ENCODE measurements around the gene TPM1. TPM values are rescaled to one million over a fixed set of nuclear protein-coding genes. Genes with fewer than 3 reads are reported as not detected.

TPM1 gene
- total and polyA plus RNA-seq, 9 of the 15 experiments (the other 6 are each of a cell fraction or from before 2014, with no cell fraction given): 8.1 to 53.9 (median 43.1) TPM

DNA sequence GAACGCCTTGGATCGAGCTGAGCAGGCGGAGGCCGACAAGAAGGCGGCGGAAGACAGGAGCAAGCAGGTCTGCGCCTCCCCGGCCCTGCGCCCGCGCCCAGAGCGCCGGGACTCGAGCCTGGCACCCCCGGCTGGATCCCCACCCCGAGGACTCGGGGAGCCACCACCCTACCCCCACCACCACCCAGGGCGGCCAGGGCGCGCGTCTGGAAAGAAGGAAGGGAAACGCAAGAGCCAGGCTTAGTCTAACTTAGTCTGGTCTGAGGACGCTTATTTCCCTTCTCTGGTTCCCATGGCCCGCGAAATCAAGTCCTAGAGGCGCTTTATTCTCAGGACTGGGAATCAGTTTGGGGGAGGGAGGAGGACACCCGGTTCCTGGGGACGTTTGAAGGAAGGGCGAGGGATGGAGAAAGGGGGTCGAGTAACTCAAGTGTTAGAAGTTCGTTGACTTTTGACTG, 359 bp downstream of the TPM1 start (continued):
- no peak for TF ChIP-seq ZHX1 (conservative IDR thresholded peaks at IDR 0.05; ENCODE audit: low read length)
- no peak for TF ChIP-seq ZMIZ1 (IDR thresholded peaks at IDR 0.05; ENCODE audit: low read depth in 2 of 2, low read length in 2 of 2)
- no peak for TF ChIP-seq MCM5 (IDR thresholded peaks at IDR 0.05; ENCODE audit: low read depth)
- no peak for TF ChIP-seq NFRKB (IDR thresholded peaks at IDR 0.05; ENCODE audit: low read depth)
- no peak for TF ChIP-seq CHAMP1 (IDR thresholded peaks at IDR 0.05)
- TF ChIP-seq, protein P1, sequence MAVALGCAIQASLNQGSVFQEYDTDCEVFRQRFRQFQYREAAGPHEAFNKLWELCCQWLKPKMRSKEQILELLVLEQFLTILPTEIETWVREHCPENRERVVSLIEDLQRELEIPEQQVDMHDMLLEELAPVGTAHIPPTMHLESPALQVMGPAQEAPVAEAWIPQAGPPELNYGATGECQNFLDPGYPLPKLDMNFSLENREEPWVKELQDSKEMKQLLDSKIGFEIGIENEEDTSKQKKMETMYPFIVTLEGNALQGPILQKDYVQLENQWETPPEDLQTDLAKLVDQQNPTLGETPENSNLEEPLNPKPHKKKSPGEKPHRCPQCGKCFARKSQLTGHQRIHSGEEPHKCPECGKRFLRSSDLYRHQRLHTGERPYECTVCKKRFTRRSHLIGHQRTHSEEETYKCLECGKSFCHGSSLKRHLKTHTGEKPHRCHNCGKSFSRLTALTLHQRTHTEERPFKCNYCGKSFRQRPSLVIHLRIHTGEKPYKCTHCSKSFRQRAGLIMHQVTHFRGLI (CRISPR knock-in tag; IDR thresholded peaks at IDR 0.05): no peak
- TF ChIP-seq GTF2E2 (tag; IDR thresholded peaks at IDR 0.05): no peak
- TF ChIP-seq, protein P2, sequence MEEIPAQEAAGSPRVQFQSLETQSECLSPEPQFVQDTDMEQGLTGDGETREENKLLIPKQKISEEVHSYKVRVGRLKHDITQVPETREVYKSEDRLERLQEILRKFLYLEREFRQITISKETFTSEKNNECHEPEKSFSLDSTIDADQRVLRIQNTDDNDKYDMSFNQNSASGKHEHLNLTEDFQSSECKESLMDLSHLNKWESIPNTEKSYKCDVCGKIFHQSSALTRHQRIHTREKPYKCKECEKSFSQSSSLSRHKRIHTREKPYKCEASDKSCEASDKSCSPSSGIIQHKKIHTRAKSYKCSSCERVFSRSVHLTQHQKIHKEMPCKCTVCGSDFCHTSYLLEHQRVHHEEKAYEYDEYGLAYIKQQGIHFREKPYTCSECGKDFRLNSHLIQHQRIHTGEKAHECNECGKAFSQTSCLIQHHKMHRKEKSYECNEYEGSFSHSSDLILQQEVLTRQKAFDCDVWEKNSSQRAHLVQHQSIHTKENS (CRISPR knock-in tag; IDR thresholded peaks at IDR 0.05): no peak
- no peak for TF ChIP-seq POLR2A (conservative IDR thresholded peaks at IDR 0.05)
- TF ChIP-seq TFAP4 (CRISPR knock-in tag; IDR thresholded peaks at IDR 0.05; ENCODE audit: borderline replicate concordance): no peak
